Endothelial cell of umbilical vein (primary cell): Measurements from ENCODE around the gene RIT2. TPM values are rescaled to one million over a fixed set of nuclear protein-coding genes. Genes with fewer than 3 reads are reported as not detected.

Source experiments
- BruUV-seq: library from RNA; stranded (reverse); fragments of 400-500 nt; replicated peaks from 2 replicates; lab custom pipeline; 2021; lab: Mats Ljungman, UMichigan
- CTCF ChIA-PET: fragments of 300-600, 350-600 bp; sonication (Branson Sonifier 250); formaldehyde crosslinking; loops from one replicate; lab custom pipeline; 2021; ENCODE audit warnings: antibody characterized with exemption, inconsistent platforms; lab: Charles Lee
- POLR2A ChIA-PET: fragments of 300-600, 350-600 bp; sonication (Branson Sonifier 250); formaldehyde crosslinking; loops from one replicate; lab custom pipeline; 2021; ENCODE audit warnings: antibody characterized with exemption, inconsistent platforms; lab: Charles Lee
- DNase-seq: peaks from one replicate; pipeline ENCODE4 v3.0.0-alpha.2; 2011; ENCODE audit warnings: low read depth, low spot score
- FAIRE-seq: peaks from 2 replicates; lab custom pipeline; 2011; peaks lifted over from hg19 to GRCh38; lab: Jason Lieb, UNC
- H2AFZ ChIP-seq: 2 replicates; pipeline ENCODE4 v1.6.0; 2012; ENCODE audit warnings: low read depth, low read length, control low read depth, inconsistent platforms
- H3K27ac ChIP-seq: 2 replicates; pipeline ENCODE4 v1.5.1; 2011; ENCODE audit warnings: low read depth, mild to moderate bottlenecking, control low read depth, low read length, moderate library complexity; ENCODE audit not compliant: insufficient read depth
- H3K27me3 ChIP-seq, 2 experiments: 2 replicates each; pipeline versions ENCODE4 v1.6.0 to v1.6.1; 2011; ENCODE audit warnings: low read length in 2 of 2, mixed read lengths in 1 of 2; ENCODE audit not compliant: control insufficient read depth in 2 of 2, insufficient read depth in 2 of 2
- H3K36me3 ChIP-seq, 2 experiments: 2 replicates in 1 of 2; 3 replicates in 1 of 2; pipeline ENCODE4 v1.5.1; 2011; ENCODE audit warnings: low read length in 2 of 2, mild to moderate bottlenecking in 1 of 2, moderate library complexity in 1 of 2; ENCODE audit not compliant: control insufficient read depth in 2 of 2, insufficient read depth in 2 of 2; ENCODE audit errors: extremely low read depth in 1 of 2
- H3K4me1 ChIP-seq: 3 replicates; pipeline ENCODE4 v1.5.1; 2011; ENCODE audit warnings: mild to moderate bottlenecking, low read length; ENCODE audit not compliant: control insufficient read depth, insufficient read depth; ENCODE audit errors: extremely low read depth
- H3K4me2 ChIP-seq: 2 replicates; pipeline ENCODE4 v1.6.1; 2011; ENCODE audit warnings: low read length, control low read depth, mixed read lengths; ENCODE audit not compliant: insufficient read depth
- H3K4me3 ChIP-seq, 3 experiments: fragments of 200-600 bp in 1 of 3; sonication (generic), shearing (Covaris generic) in 1 of 3; replicated peaks in 1 of 3; 2 replicates each; pipeline ENCODE4 v1.5.1; 2011 to 2016; ENCODE audit warnings: control low read depth in 3 of 3, low read length in 3 of 3, mild to moderate bottlenecking in 2 of 3, inconsistent platforms in 1 of 3, low read depth in 1 of 3, moderate library complexity in 1 of 3; ENCODE audit not compliant: insufficient read depth in 1 of 3
- H3K79me2 ChIP-seq: 2 replicates; pipeline ENCODE4 v1.6.0; 2012; ENCODE audit warnings: low read length, inconsistent platforms; ENCODE audit not compliant: control insufficient read depth, insufficient read depth
- H3K9ac ChIP-seq: replicated peaks from 2 replicates; pipeline ENCODE3; 2011; ENCODE audit warnings: low read length, control low read depth; ENCODE audit not compliant: insufficient read depth; ENCODE audit errors: extremely low read depth
- H3K9me1 ChIP-seq: replicated peaks from 3 replicates; pipeline ENCODE4 v1.6.0; 2011; ENCODE audit warnings: mild to moderate bottlenecking, low read length; ENCODE audit not compliant: control insufficient read depth, insufficient read depth; ENCODE audit errors: extremely low read depth
- H3K9me3 ChIP-seq: replicated peaks from 2 replicates; pipeline ENCODE4 v1.5.1; 2012; ENCODE audit warnings: low read length, inconsistent platforms; ENCODE audit not compliant: control insufficient read depth, insufficient read depth
- H4K20me1 ChIP-seq: replicated peaks from 2 replicates; pipeline ENCODE3; 2011; ENCODE audit warnings: mild to moderate bottlenecking, low read length; ENCODE audit not compliant: control insufficient read depth, insufficient read depth; ENCODE audit errors: extremely low read depth
- EZH2 ChIP-seq: IDR thresholded peaks from 2 replicates; pipeline ENCODE4 v1.6.1; 2012; ENCODE audit warnings: borderline replicate concordance, low read depth, mild to moderate bottlenecking, moderate library complexity, low read length, inconsistent platforms; ENCODE audit not compliant: severe bottlenecking
- FOS ChIP-seq: IDR thresholded peaks from 2 replicates; pipeline ENCODE4 v1.6.1; 2011; ENCODE audit warnings: mild to moderate bottlenecking, low read length, moderate library complexity, borderline replicate concordance; ENCODE audit not compliant: insufficient read depth
- GATA2 ChIP-seq: IDR thresholded peaks from 2 replicates; pipeline ENCODE4 v1.7.0; 2011; ENCODE audit warnings: low read depth, mild to moderate bottlenecking, moderate library complexity, mixed read lengths, low read length; ENCODE audit not compliant: insufficient read length, insufficient read depth
- JUN ChIP-seq: IDR thresholded peaks from 2 replicates; pipeline ENCODE4 v1.6.1; 2011; ENCODE audit warnings: borderline replicate concordance, low read depth; ENCODE audit not compliant: insufficient read length, insufficient read depth
- MAX ChIP-seq: IDR thresholded peaks from 2 replicates; pipeline ENCODE4 v1.6.1; 2011; ENCODE audit not compliant: insufficient read depth, insufficient read length
- MYC ChIP-seq: IDR thresholded peaks from one replicate; pipeline ENCODE4 v1.6.1; 2011; ENCODE audit warnings: mild to moderate bottlenecking, low read depth, low read length
- POLR2A ChIP-seq: IDR thresholded peaks from 2 replicates; pipeline ENCODE4 v1.6.1; 2012; ENCODE audit warnings: low read depth, mild to moderate bottlenecking, control low read depth, low read length
- POLR2AphosphoS5 ChIP-seq: IDR thresholded peaks from 2 replicates; pipeline ENCODE4 v1.6.1; 2012; ENCODE audit warnings: low read depth, mild to moderate bottlenecking, control low read depth, low read length, moderate library complexity; ENCODE audit not compliant: insufficient read depth
- dilution Hi-C: fragments of 300-500 bp; cut with MboI; formaldehyde crosslinking; loops from one replicate; pipeline ENCODE4 v1.15.0; 2019; ENCODE audit warnings: low sequenced_read_pairs; ENCODE audit not compliant: extremely low pct_ligation_motif_present
- intact Hi-C: fragments of 100-400 bp; cut with micrococcal nuclease; formaldehyde crosslinking; loops from one replicate; pipeline ENCODE4 v1.10.0; 2022
- polyA plus RNA-seq, 4 experiments: library from polyadenylated mRNA; depleted of rRNA in 3 of 4; stranded (reverse) in 3 of 4; unstranded in 1 of 4; fragments of >200 nt; gene quantifications; 2 replicates each; pipeline versions ENCODE4 v1.2.1 to v1.2.3, GENCODE V29; 2011 to 2012; ENCODE audit warnings: missing spikeins in 1 of 4
- total RNA-seq: library from RNA; stranded (reverse); gene quantifications from 2 replicates; pipeline ENCODE4 v1.2.3, GENCODE V29; 2021
- TF ChIP-seq, protein P1 (sequence below), 2 donors: IDR thresholded peaks; 1 replicate in 1 of 2; 2 replicates in 1 of 2; pipeline ENCODE4 v1.5.1; 2011; ENCODE audit warnings: low read length in 2 of 2, mild to moderate bottlenecking in 2 of 2, moderate library complexity in 2 of 2, control low read depth in 1 of 2, inconsistent platforms in 1 of 2, low read depth in 1 of 2; ENCODE audit not compliant: insufficient read depth in 1 of 2; ENCODE audit errors: extremely low read depth in 1 of 2

The RIT2 gene
- total and polyA plus RNA-seq, 2 donors (not counting 3 experiments of a cell fraction or from before 2014, with no cell fraction given) = not detected

DNA sequence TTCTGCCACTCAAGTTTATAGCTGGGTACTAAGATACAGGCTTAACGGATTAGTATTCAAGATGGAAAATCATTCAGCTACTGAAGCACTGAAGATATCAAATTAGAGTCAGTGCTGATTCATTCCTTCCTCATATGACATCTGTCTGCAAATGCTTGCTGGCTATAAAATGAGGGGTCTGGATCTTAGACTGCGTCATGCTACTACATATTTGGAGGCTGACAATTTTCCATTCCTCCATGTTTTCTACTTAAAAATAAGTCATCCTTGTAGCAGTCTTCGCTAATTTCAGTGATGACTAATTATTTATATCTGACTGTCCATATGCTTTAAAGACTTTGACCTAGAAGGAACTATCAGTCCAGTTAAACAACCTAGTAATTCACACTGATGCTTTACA lies 233.4 kb downstream of the RIT2 start:
- H2AFZ ChIP-seq = no peak overlapping the region
- no peaks in the 10 kb centered on the region for H3K9me1 ChIP-seq
- intact Hi-C loops (no loop called here), dilution Hi-C loops (no loop called here)
- H3K79me2 ChIP-seq = no peaks in the 10 kb centered on the region
- ChIA-PET POLR2A (no interaction called here), CTCF (no interaction called here)
- no peaks in the 10 kb centered on the region for H3K36me3 ChIP-seq
- H3K27ac ChIP-seq = no peak overlapping the region
- no peaks in the 10 kb centered on the region for H3K9me3 ChIP-seq
- TF ChIP-seq EZH2 (no peak), MYC (no peak), POLR2AphosphoS5 (no peak), JUN (no peak), GATA2 (no peak), POLR2A (no peak), MAX (no peak), FOS (no peak)
- TF ChIP-seq, protein P1, sequence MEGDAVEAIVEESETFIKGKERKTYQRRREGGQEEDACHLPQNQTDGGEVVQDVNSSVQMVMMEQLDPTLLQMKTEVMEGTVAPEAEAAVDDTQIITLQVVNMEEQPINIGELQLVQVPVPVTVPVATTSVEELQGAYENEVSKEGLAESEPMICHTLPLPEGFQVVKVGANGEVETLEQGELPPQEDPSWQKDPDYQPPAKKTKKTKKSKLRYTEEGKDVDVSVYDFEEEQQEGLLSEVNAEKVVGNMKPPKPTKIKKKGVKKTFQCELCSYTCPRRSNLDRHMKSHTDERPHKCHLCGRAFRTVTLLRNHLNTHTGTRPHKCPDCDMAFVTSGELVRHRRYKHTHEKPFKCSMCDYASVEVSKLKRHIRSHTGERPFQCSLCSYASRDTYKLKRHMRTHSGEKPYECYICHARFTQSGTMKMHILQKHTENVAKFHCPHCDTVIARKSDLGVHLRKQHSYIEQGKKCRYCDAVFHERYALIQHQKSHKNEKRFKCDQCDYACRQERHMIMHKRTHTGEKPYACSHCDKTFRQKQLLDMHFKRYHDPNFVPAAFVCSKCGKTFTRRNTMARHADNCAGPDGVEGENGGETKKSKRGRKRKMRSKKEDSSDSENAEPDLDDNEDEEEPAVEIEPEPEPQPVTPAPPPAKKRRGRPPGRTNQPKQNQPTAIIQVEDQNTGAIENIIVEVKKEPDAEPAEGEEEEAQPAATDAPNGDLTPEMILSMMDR (IDR thresholded peaks at IDR 0.05; ENCODE audit: extremely low read depth in 1 of 2, insufficient read depth in 1 of 2, low read depth in 1 of 2, low read length in 2 of 2) = no peak
- no peak overlapping the region for H3K4me3 ChIP-seq
- FAIRE-seq (no peak), DNase-seq (no peak)
- H3K4me2 ChIP-seq = no peak overlapping the region
- H3K4me1 ChIP-seq = no peaks in the 10 kb centered on the region
- no TSS peak for BruUV-seq
- H4K20me1 ChIP-seq = no peaks in the 10 kb centered on the region
- no peaks in the 10 kb centered on the region for H3K27me3 ChIP-seq
- no peak overlapping the region for H3K9ac ChIP-seq
